Activated T-helper 17 cell treated with anti-CD3 and anti-CD28 coated beads, Interleukin-2, amount 50 U/mL, for 72 hours (primary cell): ENCODE data around the gene SLC5A11. TPM values are rescaled to one million over a fixed set of nuclear protein-coding genes. Genes with fewer than 3 reads are reported as not detected.
"Not testable (repeated sequence)": the region's sequence is repeated elsewhere in the genome, so short reads cannot be mapped to it uniquely, and the experiment has no call there.

ENCODE experiments used
- ATAC-seq: fragments of 150-1000 bp; cut with Tn5 transposase; replicated peaks from 2 replicates; pipeline ENCODE4 v1.10.0; 2021; ENCODE audit warnings: mild to moderate bottlenecking, moderate library complexity
- H3K27ac Mint-ChIP-seq: one replicate; pipeline ENCODE4 v1.8.0; 2022; ENCODE audit warnings: mixed read lengths
- H3K27me3 Mint-ChIP-seq: one replicate; pipeline ENCODE4 v1.8.0; 2022; ENCODE audit warnings: mixed read lengths
- H3K36me3 Mint-ChIP-seq: one replicate; pipeline ENCODE4 v1.8.0; 2022; ENCODE audit warnings: low read depth, mild to moderate bottlenecking, mixed read lengths
- H3K4me1 Mint-ChIP-seq: one replicate; pipeline ENCODE4 v1.8.0; 2022; ENCODE audit warnings: mixed read lengths
- H3K4me3 Mint-ChIP-seq: one replicate; pipeline ENCODE4 v1.8.0; 2022; ENCODE audit warnings: mild to moderate bottlenecking, mixed read lengths
- H3K9me3 Mint-ChIP-seq: one replicate; pipeline ENCODE4 v1.8.0; 2022; ENCODE audit warnings: mixed read lengths
- total RNA-seq, 2 donors: library from RNA; stranded (reverse); gene quantifications; one replicate each; pipeline ENCODE4 v1.2.3, GENCODE V29; 2022

The SLC5A11 gene
- total RNA-seq, 2 donors from 2014 or later: not detected

DNA sequence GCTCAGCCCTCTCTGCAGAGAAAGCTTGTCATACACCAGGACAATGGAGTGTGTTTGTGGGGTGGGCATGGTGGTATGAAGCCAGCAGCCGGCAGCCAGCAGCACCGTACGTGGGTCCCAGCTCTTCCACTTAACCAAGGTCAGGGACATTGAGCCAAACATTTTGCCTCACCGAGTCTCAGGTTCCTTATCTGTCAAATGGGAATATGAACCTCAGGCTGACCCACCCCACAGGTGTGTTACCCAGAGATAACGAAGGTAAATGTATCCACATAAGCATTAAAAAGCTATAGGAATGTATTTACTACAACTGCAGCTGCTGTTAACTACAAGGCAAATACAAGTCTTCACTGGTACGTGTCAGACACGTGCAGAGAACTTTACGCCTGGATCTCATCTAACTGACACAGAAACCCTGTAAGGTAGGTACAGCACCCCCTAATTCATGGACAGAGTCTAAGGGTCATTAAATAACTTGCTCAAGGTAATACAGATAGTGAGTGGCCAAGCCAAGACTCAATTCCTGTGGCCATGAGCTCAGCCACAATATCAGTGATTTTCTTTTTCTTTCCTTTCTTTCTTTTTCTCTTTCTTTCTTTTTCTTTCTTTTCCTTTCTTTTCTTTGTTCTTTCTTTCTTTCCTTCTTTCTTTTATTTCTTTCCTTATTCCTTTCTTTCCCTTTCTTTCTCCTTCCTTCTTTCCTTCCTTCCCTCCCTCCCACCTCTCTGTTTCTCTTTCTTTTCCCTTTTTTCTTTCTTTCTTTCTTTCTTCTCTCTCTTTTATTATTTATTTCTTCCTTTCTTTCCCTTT, 990 bp downstream of the SLC5A11 start:
- Mint-ChIP-seq H3K36me3 (no peaks in the 10 kb centered on the region), H3K4me1 (peaks cover 11% of the 10 kb centered on the region), H3K27me3 (peaks cover 3% of the 10 kb centered on the region), H3K27ac (no peak overlapping the region), H3K9me3 (no peaks in the 10 kb centered on the region), H3K4me3 (no peak overlapping the region)
- ATAC-seq: no peak

DNA sequence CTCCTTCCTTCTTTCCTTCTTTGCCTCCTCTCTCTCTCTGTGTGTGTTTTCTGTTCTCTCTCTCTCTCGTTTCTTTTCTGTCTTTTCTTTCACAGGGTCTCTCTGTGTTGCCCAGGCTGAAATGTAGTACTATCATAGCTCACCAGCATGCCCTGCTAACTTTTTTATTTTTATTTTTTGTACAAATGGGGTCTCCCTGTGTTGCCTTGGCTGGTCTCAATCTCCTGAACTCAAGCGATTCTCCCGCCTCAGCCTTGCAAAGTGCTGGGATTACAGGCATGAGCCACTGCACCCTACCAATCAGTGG, 1.5 kb downstream of the SLC5A11 start:
- peaks cover 3% of the 10 kb centered on the region for H3K27me3 Mint-ChIP-seq
- H3K4me1 Mint-ChIP-seq: peaks cover 16% of the 10 kb centered on the region
- H3K9me3 Mint-ChIP-seq: no peaks in the 10 kb centered on the region
- ATAC-seq: no peak
- H3K36me3 Mint-ChIP-seq: no peaks in the 10 kb centered on the region
- H3K4me3 Mint-ChIP-seq: no peak overlapping the region
- no peak overlapping the region for H3K27ac Mint-ChIP-seq

DNA sequence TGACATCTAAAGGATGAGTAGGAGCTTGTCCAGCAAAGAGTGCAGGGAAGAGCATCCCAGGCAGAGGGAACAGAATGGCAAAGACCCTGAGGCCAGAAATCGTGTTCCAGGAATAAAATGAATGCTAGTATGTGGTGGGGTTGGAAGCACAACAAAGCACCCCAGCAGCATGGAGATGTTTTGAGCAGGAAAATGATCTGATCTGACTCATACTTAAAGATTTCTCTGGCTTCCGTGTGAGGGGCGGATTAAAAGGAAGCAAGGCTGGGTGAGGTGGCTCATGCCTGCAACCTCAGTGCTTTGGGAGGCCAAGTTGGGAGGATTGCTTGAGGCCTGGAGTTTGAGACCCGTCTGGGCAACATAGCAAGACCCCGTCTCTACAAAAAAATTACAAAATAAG, 2.3 kb downstream of the SLC5A11 start:
- Mint-ChIP-seq H3K4me1 (peaks cover 16% of the 10 kb centered on the region), H3K27ac (no peak overlapping the region), H3K4me3 (no peak overlapping the region), H3K27me3 (peaks cover 3% of the 10 kb centered on the region), H3K9me3 (no peaks in the 10 kb centered on the region), H3K36me3 (no peaks in the 10 kb centered on the region)
- no peak for ATAC-seq

DNA sequence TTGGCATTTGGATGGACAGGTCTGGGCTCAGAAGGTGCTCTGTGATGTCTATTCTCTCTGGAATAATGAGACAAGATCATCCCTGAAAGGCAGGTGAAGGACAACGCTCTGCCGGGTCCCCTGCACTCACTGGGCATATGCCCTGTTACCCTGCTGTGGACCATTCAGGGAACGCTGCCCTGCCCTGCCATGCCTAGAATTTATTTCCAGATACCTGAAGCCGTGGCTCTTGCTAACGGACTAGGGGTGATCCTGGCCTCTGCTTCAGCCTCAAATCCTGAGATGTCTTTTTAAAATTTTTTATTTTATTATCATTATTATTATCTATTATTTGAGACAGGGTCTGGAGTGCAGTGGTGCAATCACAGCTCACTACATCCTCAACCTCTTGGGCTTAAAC, 3.9 kb downstream of the SLC5A11 start:
- Mint-ChIP-seq H3K4me3 (no peak overlapping the region), H3K27ac (no peak overlapping the region), H3K9me3 (no peaks in the 10 kb centered on the region), H3K36me3 (no peaks in the 10 kb centered on the region), H3K4me1 (peaks cover 12% of the 10 kb centered on the region), H3K27me3 (peaks cover 3% of the 10 kb centered on the region)
- ATAC-seq: no peak

DNA sequence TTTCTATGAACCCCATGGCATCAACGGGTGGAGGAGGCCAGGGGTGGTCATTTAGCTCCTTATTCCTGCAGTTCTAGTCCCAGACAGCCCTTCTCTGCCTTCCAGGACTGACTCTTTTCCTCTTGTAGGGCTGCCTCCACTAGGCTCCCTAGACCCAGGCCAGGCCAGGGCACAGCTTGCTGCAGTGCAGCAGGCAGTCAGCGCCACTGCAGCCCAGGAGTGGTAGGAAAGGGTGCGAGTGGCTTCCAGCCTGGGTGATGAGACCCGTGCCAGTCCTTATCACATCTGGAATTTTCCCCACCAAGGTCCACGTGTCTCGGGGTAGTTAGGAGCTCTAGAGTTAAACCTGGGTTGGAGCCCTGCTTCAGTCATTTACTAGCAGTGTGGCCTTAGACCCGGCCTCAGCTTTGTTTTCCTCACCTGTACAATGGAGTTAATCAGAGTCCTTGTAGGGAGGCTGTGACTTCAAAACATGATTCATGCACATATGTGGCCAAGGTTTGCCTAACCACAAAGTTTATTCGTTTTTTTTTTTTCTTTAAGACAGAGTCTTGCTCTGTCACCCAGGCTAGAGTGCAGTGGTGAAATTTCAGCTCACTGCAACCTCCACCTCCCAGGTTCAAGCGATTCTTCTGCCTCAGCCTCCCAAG, 4.7 kb downstream of the SLC5A11 start:
- no peaks in the 10 kb centered on the region for H3K36me3 Mint-ChIP-seq
- H3K4me3 Mint-ChIP-seq: peak overlapping the region; percentile 23
- ATAC-seq: peak; percentile 80
- H3K27ac Mint-ChIP-seq: peak overlapping the region; percentile 72
- peaks cover 12% of the 10 kb centered on the region for H3K4me1 Mint-ChIP-seq
- no peaks in the 10 kb centered on the region for H3K9me3 Mint-ChIP-seq
- H3K27me3 Mint-ChIP-seq: peaks cover 3% of the 10 kb centered on the region

DNA sequence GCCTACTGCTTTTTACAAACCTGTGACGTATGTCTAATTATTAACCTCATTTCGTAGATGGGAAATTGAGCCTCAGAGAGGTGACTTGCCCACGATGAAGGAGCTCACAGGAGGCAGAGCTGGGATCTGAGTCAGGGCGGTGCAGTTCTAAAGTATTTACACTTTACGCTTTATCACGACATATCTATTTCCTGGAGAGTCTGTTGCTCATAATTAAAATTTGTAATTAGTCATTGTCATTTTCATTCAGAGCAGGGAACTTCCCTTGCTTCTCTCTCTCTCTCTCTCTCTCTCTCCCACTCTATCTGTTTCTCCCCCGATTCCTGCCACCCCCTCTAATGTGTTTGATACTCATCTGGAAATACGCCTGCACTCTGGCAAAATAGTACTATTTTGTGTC, 5.9 kb downstream of the SLC5A11 start:
- no peaks in the 10 kb centered on the region for H3K9me3 Mint-ChIP-seq
- peak; percentile 87 for ATAC-seq
- peak overlapping the region; percentile 41 for H3K4me3 Mint-ChIP-seq
- peaks cover 7% of the 10 kb centered on the region for H3K27me3 Mint-ChIP-seq
- H3K36me3 Mint-ChIP-seq: no peaks in the 10 kb centered on the region
- peak overlapping the region; percentile 3 for H3K27ac Mint-ChIP-seq
- peaks cover 12% of the 10 kb centered on the region for H3K4me1 Mint-ChIP-seq

DNA sequence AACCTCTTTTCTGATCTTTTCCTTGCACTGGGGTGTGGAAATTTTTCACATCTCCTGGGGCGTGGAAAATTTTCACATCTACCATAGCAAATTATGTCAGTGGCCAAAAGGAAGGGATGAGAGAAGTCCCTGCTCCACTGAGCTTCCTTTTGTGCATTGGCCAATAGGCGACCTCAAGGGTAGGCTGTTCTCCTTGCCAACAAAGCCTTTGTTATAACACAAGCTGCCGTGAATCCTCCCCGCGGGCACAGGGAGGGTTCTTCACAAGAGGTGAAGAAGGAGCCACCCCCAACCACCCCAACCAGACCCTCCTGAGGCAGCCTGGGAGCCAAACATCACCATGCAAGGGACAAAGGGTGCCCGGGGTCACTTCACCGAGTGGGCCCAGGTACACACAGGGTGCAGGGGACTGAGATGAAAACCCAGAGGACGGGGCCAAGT, 6.5 kb downstream of the SLC5A11 start:
- no peak for ATAC-seq
- H3K4me1 Mint-ChIP-seq: peaks cover 12% of the 10 kb centered on the region
- peaks cover 7% of the 10 kb centered on the region for H3K27me3 Mint-ChIP-seq
- no peaks in the 10 kb centered on the region for H3K36me3 Mint-ChIP-seq
- H3K4me3 Mint-ChIP-seq: peak overlapping the region; percentile 41
- H3K9me3 Mint-ChIP-seq: no peaks in the 10 kb centered on the region
- peak overlapping the region; percentile 3 for H3K27ac Mint-ChIP-seq

DNA sequence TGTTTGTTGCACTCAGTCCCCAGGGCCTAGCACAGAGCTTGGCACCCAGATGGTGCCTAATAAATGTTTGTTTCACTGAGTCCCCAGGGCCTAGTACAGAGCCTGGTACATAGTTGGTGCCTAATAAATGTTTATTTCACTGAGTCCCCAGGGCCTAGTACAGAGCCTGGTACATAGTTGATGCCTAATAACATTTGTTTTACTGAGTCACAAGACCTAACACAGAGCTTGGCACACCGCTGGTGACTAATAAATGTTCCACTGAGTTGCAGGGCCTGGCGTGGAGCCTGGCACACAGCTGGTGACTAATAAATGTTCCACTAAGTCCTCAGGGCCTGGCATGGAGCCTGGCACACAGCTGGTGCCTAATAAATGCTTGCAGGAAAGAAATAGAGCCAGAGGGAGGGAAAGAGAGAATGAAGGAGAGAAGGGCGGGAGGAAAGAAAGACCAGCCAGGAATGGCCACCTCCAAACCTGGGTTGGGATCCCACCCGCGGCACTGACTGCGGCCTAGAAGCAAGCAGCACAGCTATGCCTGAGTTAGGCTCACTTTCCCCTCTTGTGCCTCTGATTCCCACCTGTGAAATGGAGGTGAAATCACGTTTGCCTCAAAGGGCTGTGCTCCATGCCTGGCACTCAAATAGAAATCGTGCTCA, 7.5 kb downstream of the SLC5A11 start:
- Mint-ChIP-seq H3K27ac (no peak overlapping the region), H3K4me1 (peaks cover 12% of the 10 kb centered on the region), H3K9me3 (no peaks in the 10 kb centered on the region), H3K36me3 (no peaks in the 10 kb centered on the region), H3K27me3 (peaks cover 11% of the 10 kb centered on the region), H3K4me3 (no peak overlapping the region)
- ATAC-seq: peak; percentile 20

DNA sequence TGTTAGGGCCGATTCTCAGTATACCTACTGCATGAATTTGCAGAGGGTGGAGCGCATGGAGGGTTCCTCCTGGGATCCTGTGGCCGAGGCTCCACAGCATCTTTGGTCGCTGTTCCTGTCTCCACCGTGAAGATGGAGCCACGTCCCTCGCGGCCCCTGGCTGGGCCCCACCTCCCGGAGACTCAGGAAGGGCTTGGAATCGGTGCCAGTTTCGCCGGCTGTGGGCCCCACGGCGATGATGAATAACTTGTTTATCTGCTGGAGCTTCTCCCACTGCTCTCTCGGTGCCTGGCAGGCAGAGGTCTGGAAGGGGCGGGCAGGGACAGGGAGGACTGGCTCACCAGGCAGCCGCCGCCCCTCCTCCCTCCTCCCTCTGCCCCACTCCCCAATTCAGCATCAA, 8.1 kb downstream of the SLC5A11 start:
- H3K27ac Mint-ChIP-seq: no peak overlapping the region
- no peak overlapping the region for H3K4me3 Mint-ChIP-seq
- peaks cover 13% of the 10 kb centered on the region for H3K27me3 Mint-ChIP-seq
- peaks cover 12% of the 10 kb centered on the region for H3K4me1 Mint-ChIP-seq
- H3K9me3 Mint-ChIP-seq: no peaks in the 10 kb centered on the region
- ATAC-seq: no peak
- H3K36me3 Mint-ChIP-seq: no peaks in the 10 kb centered on the region

DNA sequence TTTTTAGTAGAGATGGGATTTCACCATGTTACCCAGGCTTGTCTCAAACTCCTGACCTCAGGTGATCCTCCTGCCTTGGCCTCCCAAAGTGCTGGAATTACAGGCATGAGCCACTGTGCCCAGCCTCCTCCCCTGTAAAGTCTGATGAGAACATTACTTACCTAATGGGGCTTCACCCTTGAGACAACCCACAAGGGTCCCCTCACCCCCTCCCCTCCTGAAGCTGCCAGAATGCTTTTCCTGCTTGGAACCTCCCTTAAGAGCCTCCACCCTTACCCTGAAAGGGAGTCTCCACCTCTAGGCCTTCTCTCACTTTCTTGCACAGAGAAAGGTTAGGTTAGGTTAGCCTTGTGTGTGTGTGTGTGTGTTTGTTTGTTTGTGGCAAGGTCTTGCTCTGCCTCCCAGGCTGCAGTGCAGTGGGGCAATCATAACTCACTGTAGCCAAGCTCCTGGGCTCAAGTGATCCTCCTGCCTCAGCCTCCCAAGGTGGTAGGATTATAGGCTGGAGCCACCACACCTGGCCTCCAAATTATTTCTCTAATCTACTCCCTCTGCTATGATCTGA, 8.9 kb downstream of the SLC5A11 start:
- H3K4me1 Mint-ChIP-seq: peaks cover 12% of the 10 kb centered on the region
- H3K27me3 Mint-ChIP-seq: peaks cover 13% of the 10 kb centered on the region
- no peaks in the 10 kb centered on the region for H3K9me3 Mint-ChIP-seq
- no peaks in the 10 kb centered on the region for H3K36me3 Mint-ChIP-seq
- H3K27ac Mint-ChIP-seq: no peak overlapping the region
- no peak overlapping the region for H3K4me3 Mint-ChIP-seq
- ATAC-seq: no peak

DNA sequence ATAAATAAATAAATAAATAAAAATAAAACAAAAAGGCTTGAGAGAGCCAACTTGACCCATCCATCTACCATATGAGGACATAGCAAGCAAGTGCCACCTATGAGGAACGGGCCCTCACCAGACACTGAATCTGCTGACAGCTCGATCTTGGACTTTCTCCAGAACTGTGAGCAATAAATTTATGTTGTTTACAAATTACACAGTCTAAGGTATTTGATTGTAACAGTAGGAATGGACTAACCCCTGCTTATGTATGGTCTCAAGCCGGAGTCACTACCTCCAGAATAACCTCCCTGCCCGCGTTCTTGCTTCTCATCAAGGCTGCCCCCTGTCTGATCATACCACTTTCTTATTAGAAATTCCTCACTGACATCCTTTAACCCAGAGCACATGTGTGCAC, 9.9 kb downstream of the SLC5A11 start:
- H3K4me1 Mint-ChIP-seq: peaks cover 7% of the 10 kb centered on the region
- H3K36me3 Mint-ChIP-seq: no peaks in the 10 kb centered on the region
- peaks cover 13% of the 10 kb centered on the region for H3K27me3 Mint-ChIP-seq
- H3K9me3 Mint-ChIP-seq: no peaks in the 10 kb centered on the region
- no peak overlapping the region for H3K27ac Mint-ChIP-seq
- H3K4me3 Mint-ChIP-seq: no peak overlapping the region
- no peak for ATAC-seq

DNA sequence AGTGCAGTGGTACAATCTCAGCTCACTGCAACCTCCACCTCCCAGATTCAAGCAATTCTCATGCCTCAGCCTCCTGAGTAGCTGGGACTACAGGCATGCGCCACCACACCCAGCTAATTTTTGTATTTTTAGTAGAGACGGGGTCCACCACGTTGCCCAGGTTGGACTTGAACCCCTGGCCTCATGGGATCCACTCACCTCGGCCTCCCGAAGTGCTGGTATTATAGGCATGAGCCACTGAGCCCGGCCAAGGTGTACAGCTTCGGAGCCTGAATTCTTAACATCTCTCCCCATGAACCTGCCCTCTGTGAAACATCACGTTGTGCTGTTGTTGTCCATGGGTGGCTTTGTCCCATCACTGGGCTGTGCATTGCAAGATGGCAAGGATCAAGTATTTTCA, 11.1 kb downstream of the SLC5A11 start:
- H3K4me3 Mint-ChIP-seq, H3K4me1 Mint-ChIP-seq, H3K27ac Mint-ChIP-seq: not testable (repeated sequence)

DNA sequence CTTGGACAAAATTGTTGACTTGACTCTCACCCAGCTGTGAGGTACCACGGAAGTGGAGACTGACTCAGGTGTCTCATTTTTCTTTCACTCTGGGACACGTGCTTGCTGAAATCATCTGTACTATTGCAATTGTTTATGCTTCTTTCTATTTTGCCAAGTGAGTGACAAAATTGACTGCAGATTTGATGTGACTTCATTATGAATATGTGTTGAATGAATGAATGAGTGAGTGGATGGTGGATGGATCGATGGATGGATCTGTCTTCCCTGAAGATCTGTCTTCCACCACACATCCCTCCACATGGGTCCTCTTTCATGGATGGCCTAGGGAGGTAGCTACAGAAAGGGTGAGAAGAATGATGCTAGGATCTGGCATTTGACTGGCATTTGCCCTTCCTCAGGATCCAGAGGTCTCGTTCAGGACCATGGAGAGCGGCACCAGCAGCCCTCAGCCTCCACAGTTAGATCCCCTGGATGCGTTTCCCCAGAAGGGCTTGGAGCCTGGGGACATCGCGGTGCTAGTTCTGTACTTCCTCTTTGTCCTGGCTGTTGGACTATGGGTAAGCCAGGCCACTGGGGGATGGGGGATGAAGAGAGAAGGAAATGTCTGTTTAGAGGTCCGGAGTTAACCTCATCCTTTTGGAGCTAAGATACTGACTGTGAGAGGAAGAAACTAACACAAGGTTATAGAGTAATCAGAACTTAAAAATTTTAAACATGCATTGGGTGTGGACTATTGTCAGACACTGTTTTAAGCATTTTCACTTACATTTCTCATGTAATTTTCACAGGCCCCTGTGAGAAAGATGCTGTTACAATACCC, 12.7 kb downstream of the SLC5A11 start:
- no peak overlapping the region for H3K4me3 Mint-ChIP-seq
- no peak overlapping the region for H3K27ac Mint-ChIP-seq
- no peaks in the 10 kb centered on the region for H3K4me1 Mint-ChIP-seq
- no peaks in the 10 kb centered on the region for H3K9me3 Mint-ChIP-seq
- H3K27me3 Mint-ChIP-seq: peaks cover 13% of the 10 kb centered on the region
- ATAC-seq: peak; percentile 19
- H3K36me3 Mint-ChIP-seq: no peaks in the 10 kb centered on the region

More for the DNA sequence above, 11.1 kb downstream of the SLC5A11 start:
- H3K9me3 Mint-ChIP-seq, ATAC-seq, H3K36me3 Mint-ChIP-seq: not testable (repeated sequence)
- peaks cover 13% of the 10 kb centered on the region for H3K27me3 Mint-ChIP-seq

DNA sequence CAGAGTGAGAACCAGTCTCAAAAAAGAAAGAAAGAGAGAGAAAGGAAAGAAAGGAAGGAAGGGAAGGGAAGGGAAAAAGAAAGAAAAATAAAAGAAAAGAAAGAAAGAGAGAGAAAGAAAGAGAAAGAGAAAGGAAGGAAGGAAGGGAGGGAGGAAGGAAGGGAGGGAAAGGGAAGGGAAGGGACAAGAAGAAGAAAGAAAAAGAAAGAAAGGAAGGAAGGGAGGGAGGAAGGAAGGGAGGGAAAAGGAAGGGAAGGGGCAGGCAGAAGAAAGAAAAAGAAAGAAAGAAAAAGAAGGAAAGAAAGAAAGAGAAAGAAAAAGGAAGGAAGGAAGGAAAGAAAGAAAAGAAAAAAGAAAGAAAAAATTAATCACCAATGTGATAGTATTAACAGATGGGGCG, 15.7 kb downstream of the SLC5A11 start:
- no peak for ATAC-seq
- H3K27ac Mint-ChIP-seq: no peak overlapping the region
- H3K4me1 Mint-ChIP-seq: no peaks in the 10 kb centered on the region
- H3K36me3 Mint-ChIP-seq: no peaks in the 10 kb centered on the region
- H3K9me3 Mint-ChIP-seq: peaks cover 9% of the 10 kb centered on the region
- H3K27me3 Mint-ChIP-seq: peaks cover 16% of the 10 kb centered on the region
- no peak overlapping the region for H3K4me3 Mint-ChIP-seq
